ENCODE data around the gene RHOT1.

The RHOT1 gene

GRCh38 chr17:32102646-32103186, 39.6 kb upstream of the RHOT1 start:
- TF ChIP-seq FOXP2 (optimal IDR thresholded peaks at IDR 0.05; ENCODE audit: borderline replicate concordance, extremely low read depth, extremely low read length, insufficient read depth) (no peak), REST (IDR thresholded peaks at IDR 0.05; ENCODE audit: insufficient read depth in 1 of 2, low read depth in 2 of 2, low read length in 2 of 2) (no peak), TAF1 (IDR thresholded peaks at IDR 0.05; ENCODE audit: borderline replicate concordance, insufficient read depth, low read length) (no peak), POLR2AphosphoS5 (IDR thresholded peaks at IDR 0.05; ENCODE audit: low read depth, low read length) (no peak), SIN3A (IDR thresholded peaks at IDR 0.05; ENCODE audit: borderline replicate concordance, insufficient read depth, low read length) (no peak)

DNA sequence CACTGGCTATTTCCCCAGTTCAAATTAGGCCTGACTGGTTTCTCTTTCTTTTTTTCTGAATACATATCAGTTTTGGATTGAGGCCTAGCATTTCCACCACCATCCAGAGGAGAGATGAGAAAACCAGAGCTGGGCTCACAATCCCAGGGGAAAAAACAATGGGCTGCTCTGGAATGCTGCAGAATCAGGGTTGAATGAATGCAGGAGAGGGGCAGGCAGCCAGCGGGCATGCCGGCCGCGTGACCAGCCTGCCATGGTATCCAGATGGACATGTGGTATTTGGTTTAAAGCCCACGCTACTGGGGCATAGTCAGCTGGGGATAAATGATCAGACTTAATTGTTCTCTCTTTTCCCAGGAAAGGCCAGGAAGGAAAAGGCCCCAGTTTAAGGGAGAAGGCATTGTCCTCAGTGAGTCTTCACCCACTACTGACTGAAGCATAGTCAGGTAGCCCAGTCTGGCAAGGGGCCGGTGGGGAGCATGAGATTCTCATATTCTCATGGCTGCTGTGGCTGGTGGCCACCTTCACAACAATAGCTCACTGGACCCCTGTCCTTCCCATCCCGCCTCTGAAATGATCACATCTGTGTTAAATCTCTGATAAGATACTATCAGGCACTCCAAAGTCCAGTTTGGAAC, 38.7 kb upstream of the RHOT1 start:
- no peak for TF ChIP-seq TAF1 (IDR thresholded peaks at IDR 0.05; ENCODE audit: borderline replicate concordance, insufficient read depth, low read length)
- TF ChIP-seq FOXP2 (optimal IDR thresholded peaks at IDR 0.05; ENCODE audit: borderline replicate concordance, extremely low read depth, extremely low read length, insufficient read depth) = no peak
- TF ChIP-seq REST (IDR thresholded peaks at IDR 0.05; ENCODE audit: insufficient read depth in 1 of 2, low read depth in 2 of 2, low read length in 2 of 2) = no peak
- TF ChIP-seq POLR2AphosphoS5 (IDR thresholded peaks at IDR 0.05; ENCODE audit: low read depth, low read length) = no peak
- TF ChIP-seq SIN3A (IDR thresholded peaks at IDR 0.05; ENCODE audit: borderline replicate concordance, insufficient read depth, low read length) = no peak

GRCh38 chr17:32104158-32104557, 38.1 kb upstream of the RHOT1 start:
- no peak for TF ChIP-seq SIN3A (IDR thresholded peaks at IDR 0.05; ENCODE audit: borderline replicate concordance, insufficient read depth, low read length)
- no peak for TF ChIP-seq POLR2AphosphoS5 (IDR thresholded peaks at IDR 0.05; ENCODE audit: low read depth, low read length)
- no peak for TF ChIP-seq REST (IDR thresholded peaks at IDR 0.05; ENCODE audit: insufficient read depth in 1 of 2, low read depth in 2 of 2, low read length in 2 of 2)
- TF ChIP-seq TAF1 (IDR thresholded peaks at IDR 0.05; ENCODE audit: borderline replicate concordance, insufficient read depth, low read length) = no peak
- no peak for TF ChIP-seq FOXP2 (optimal IDR thresholded peaks at IDR 0.05; ENCODE audit: borderline replicate concordance, extremely low read depth, extremely low read length, insufficient read depth)

DNA sequence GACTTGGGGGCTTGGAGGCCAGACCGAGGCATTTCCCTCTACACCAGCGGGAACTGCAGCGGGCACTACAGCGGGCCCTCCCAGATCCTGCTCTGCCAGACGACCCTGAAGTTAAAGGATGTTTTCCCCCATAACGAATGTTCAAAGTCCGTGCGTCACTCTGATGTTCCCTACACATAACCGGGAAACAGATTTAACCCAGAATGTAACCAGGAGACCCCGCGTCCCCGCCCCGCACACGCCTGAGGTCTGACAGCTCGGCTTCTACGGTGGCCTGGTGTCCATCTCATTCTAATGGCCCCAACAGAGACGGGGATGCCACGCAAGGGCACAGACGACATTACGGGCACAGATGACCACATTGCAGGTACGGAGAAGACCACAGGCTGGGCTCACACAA, 31.7 kb upstream of the RHOT1 start:
- no peak for TF ChIP-seq TAF1 (IDR thresholded peaks at IDR 0.05; ENCODE audit: borderline replicate concordance, insufficient read depth, low read length)

DNA sequence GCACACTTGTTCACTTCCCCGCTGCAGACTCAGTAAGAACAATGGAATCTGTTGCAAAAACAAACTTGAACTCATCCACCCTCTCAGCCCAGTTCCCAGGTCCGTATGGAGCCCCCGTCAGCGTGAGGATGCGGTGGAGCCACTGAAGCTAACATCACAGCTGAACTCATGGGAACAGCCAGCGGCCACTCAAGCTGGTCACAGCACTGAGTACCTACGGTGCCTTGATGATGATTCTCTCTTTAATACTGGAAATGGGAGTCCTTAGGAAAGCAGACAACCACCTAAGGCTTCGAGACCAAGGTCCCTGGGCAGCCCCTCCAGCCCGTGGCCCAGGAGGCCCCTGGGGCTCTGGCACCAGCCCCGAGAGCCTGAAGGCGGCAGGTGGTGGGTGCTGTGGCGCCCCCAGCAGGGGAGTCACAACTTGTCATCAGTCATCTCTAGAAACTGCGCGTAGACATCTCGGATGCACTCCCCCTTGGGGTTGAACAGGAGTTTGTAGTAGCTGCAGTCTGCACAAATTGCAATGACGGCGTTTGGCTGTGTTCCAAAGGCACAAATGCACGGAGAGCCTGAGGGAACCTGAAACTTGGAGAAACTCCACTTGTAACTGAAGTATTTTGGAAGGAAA, 31.0 kb upstream of the RHOT1 start:
- TF ChIP-seq SIN3A (IDR thresholded peaks at IDR 0.05; ENCODE audit: borderline replicate concordance, insufficient read depth, low read length) (no peak), FOXP2 (optimal IDR thresholded peaks at IDR 0.05; ENCODE audit: borderline replicate concordance, extremely low read depth, extremely low read length, insufficient read depth) (no peak), REST (IDR thresholded peaks at IDR 0.05; ENCODE audit: insufficient read depth in 1 of 2, low read depth in 2 of 2, low read length in 2 of 2) (no peak), POLR2AphosphoS5 (IDR thresholded peaks at IDR 0.05; ENCODE audit: low read depth, low read length) (no peak), TAF1 (IDR thresholded peaks at IDR 0.05; ENCODE audit: borderline replicate concordance, insufficient read depth, low read length) (no peak)

Measured in PFSK-1 (cell line).